Measurements from ENCODE around the gene CMKLR1. TPM values are rescaled to one million over a fixed set of nuclear protein-coding genes. Genes with fewer than 3 reads are reported as not detected.

The CMKLR1 gene
- total RNA-seq, 3 donors from 2014 or later (not counting 1 experiment from before 2014, with no cell fraction given) = 40.7 to 99.1 (median 63.2) TPM

DNA sequence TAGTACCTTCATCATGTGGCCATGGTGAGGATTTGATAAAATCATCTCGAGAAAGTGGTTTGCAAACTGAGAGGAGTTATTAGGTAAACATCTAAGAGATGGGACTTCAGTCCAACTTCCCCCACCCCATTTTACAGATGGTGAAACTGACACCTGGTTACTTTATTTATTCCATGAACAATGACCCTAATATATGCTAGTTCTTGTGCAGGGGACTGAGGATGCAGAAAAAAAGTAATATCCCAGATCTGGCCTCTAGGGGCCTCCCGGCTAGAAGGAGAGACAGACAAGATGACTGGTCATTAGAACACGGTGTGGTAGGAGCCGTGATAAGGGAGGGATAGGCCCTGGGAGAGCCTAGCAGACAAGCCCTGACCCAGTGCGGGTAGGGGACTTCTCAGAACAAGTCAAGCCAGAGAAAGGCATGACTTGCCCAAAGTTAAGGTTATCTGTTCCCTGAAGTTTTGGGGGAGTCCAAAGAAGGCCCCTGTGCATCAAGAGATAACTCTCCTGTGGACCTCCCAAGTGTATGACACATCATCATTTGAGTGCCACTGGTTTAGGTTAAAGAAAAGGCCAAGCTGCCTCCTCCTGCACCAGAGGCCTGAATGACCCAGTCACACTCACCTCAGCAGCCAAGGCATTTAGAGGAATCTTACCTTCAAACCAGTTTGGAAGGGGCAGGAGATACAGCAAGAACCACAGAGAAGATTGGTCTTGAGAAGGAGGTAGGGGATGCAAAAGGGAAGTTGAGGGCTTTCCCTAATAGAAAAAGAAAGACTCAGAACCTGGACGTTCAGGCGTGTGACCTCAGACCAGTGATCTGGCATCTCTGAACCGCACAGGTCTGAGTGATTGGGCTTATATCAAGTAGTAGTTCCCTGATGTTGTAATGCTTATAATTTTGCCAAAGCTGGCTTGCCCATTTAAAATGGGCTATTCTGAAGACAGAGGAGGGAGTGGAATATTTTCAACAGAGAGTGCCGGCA, 1.6 kb downstream of the CMKLR1 start:
- ATAC-seq (peak; percentile 40 to 57 (median 53)), DNase-seq (peak; percentile 17 to 36)
- no peaks in the 10 kb centered on the region for H3K9me3 Mint-ChIP-seq

DNA sequence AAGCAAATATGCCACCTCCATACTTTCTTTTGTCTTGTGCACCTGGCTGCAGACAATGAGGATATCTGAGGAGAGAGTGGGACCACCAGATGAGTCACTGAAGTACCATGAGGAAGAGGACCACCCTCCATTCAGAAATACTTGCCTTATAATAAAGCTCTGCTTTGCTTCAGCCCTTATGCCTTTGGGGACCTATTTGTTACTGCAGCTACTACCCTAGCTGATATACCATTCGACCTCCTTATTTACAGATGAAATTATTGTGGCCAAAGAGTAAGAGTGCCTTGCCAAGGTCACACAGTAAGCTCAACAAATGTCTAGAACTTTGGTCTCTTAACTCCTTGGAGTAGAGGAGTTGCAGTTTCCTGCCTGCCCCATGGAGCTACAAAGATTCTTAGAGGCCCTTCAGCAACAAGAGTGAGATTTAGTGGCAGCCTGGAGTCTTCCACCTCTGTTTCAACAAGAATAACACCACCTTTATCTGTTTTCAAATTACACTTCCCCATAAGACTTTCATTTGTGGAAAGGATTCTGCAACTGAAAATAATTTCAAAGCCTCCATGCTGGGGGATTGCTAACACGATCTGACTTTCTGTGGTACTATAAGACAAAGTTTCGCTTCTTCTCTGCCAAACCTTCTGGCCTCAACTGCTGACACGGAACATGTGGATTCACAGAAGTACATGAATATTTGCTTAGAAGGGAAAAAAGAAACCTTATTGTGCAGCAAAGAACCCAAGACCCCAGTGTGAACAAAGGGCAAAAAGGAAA, 3.6 kb downstream of the CMKLR1 start:
- Mint-ChIP-seq H3K9me3 (no peaks in the 10 kb centered on the region), H3K4me1 (peaks cover 82 to 89% of the 10 kb centered on the region in 2 donors), H3K36me3 (peaks cover 8% of the 10 kb centered on the region), H3K27me3 (ENCODE audit: low read depth in 2 of 2) (no peaks in the 10 kb centered on the region), H3K4me3 (peak overlapping the region; percentile 80), H3K27ac (peak overlapping the region; percentile 94 to 96)
- WGBS (ENCODE audit: insufficient coverage) = 44% methylated on average over 4 of the region's 4 CpGs
- Histone ChIP-seq H3K9me3 (ENCODE audit: control insufficient read depth, insufficient read depth, low read length) (no peaks in the 10 kb centered on the region), H3K4me3 (ENCODE audit: low read length) (no peak overlapping the region), H3K36me3 (ENCODE audit: control insufficient read depth, insufficient read depth, low read length) (no peaks in the 10 kb centered on the region), H3K4me1 (ENCODE audit: control insufficient read depth, insufficient read depth, low read length) (peaks cover 86% of the 10 kb centered on the region), H3K27ac (ENCODE audit: low read length) (peak overlapping the region; percentile 50), H3K27me3 (ENCODE audit: control insufficient read depth, insufficient read depth, low read length) (no peaks in the 10 kb centered on the region)
- DNase-seq (no peak), ATAC-seq (no peak)
- TF ChIP-seq, protein P1, sequence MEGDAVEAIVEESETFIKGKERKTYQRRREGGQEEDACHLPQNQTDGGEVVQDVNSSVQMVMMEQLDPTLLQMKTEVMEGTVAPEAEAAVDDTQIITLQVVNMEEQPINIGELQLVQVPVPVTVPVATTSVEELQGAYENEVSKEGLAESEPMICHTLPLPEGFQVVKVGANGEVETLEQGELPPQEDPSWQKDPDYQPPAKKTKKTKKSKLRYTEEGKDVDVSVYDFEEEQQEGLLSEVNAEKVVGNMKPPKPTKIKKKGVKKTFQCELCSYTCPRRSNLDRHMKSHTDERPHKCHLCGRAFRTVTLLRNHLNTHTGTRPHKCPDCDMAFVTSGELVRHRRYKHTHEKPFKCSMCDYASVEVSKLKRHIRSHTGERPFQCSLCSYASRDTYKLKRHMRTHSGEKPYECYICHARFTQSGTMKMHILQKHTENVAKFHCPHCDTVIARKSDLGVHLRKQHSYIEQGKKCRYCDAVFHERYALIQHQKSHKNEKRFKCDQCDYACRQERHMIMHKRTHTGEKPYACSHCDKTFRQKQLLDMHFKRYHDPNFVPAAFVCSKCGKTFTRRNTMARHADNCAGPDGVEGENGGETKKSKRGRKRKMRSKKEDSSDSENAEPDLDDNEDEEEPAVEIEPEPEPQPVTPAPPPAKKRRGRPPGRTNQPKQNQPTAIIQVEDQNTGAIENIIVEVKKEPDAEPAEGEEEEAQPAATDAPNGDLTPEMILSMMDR (IDR thresholded peaks at IDR 0.05) = no peak
- intact Hi-C loops (cut with micrococcal nuclease) = loop anchor here (2.0 to 10.0 kb wide), 4 partner anchors 17 to 299 kb away; partner anchors contain the start of gene SELPLG

More for the DNA sequence above, 1.6 kb downstream of the CMKLR1 start:
- no peaks in the 10 kb centered on the region for H3K36me3 ChIP-seq (ENCODE audit: control insufficient read depth, insufficient read depth, low read length)
- Mint-ChIP-seq H3K36me3 (peaks cover 8% of the 10 kb centered on the region), H3K4me3 (peak overlapping the region; percentile 91), H3K27ac (peak overlapping the region; percentile 94 to 96), H3K27me3 (ENCODE audit: low read depth in 2 of 2) (no peaks in the 10 kb centered on the region), H3K4me1 (peaks cover 62 to 82% of the 10 kb centered on the region in 2 donors)
- H3K4me1 ChIP-seq (ENCODE audit: control insufficient read depth, insufficient read depth, low read length) = peaks cover 66% of the 10 kb centered on the region
- intact Hi-C loops (cut with micrococcal nuclease) = loop anchor here (10.0 kb wide), 3 partner anchors 53 to 297 kb away; partner anchors contain the start of gene SELPLG
- H3K9me3 ChIP-seq (ENCODE audit: control insufficient read depth, insufficient read depth, low read length) = no peaks in the 10 kb centered on the region
- WGBS (ENCODE audit: insufficient coverage) = 58% methylated on average over 7 of the region's 9 CpGs
- peak overlapping the region; percentile 60 for H3K4me3 ChIP-seq (ENCODE audit: low read length)
- H3K27me3 ChIP-seq (ENCODE audit: control insufficient read depth, insufficient read depth, low read length) = no peaks in the 10 kb centered on the region
- H3K27ac ChIP-seq (ENCODE audit: low read length) = peak overlapping the region; percentile 71
- TF ChIP-seq, protein P1 (IDR thresholded peaks at IDR 0.05) = peak; percentile 69

DNA sequence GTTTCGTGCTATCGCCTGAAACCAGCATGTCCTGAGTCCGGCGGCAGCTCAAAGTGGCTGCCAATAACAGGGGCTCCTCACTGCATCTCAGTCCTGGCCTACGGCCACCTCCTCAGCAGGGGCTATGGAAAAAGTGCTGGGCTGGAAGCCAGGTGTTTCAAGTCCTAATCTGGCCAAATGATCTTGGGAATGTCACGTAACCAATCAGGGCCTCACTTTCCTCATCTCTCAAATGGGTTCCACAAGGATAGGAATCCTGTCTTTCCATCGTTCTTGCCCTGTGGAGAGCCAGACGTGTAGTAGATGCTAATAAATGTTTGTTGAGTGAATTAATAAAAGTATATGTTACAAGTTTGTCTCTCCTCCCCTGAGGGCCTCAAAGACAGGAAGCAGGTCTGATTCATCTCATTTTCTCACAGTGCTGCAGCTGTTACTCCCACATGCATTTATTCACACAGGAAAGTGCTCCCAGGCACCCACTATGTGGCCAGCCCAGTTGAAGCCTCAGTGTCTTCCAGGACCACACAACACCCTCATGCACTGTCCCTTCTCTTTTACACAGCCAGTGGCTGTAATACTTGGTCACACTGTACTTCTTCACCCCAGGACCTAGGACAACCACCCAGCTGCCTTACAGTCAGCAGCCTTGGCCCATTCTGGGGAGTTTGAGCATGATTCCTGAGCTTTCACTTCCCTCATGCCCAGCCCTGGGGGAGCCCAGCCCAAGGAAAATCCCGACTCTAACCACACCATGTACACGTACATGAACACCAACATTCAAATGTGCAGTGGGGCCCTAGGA, 5.0 kb downstream of the CMKLR1 start:
- ATAC-seq (peak; percentile 47 to 61 (median 57)), DNase-seq (peak; percentile 34 to 60)
- Histone ChIP-seq H3K4me3 (ENCODE audit: low read length) (no peak overlapping the region), H3K27me3 (ENCODE audit: control insufficient read depth, insufficient read depth, low read length) (no peaks in the 10 kb centered on the region), H3K36me3 (ENCODE audit: control insufficient read depth, insufficient read depth, low read length) (no peaks in the 10 kb centered on the region), H3K27ac (ENCODE audit: low read length) (peak overlapping the region; percentile 87), H3K9me3 (ENCODE audit: control insufficient read depth, insufficient read depth, low read length) (no peaks in the 10 kb centered on the region), H3K4me1 (ENCODE audit: control insufficient read depth, insufficient read depth, low read length) (peaks cover 87% of the 10 kb centered on the region)
- WGBS (ENCODE audit: insufficient coverage) = 53% methylated on average over 10 of the region's 10 CpGs
- H3K9me3 Mint-ChIP-seq = no peaks in the 10 kb centered on the region
- peaks cover 91 to 92% of the 10 kb centered on the region in 2 donors for H3K4me1 Mint-ChIP-seq
- intact Hi-C loops (cut with micrococcal nuclease) = loop anchor here (1.0 to 10.0 kb wide), 6 partner anchors 15 to 301 kb away; partner anchors contain the start of gene SELPLG
- TF ChIP-seq, protein P1 (IDR thresholded peaks at IDR 0.05) = no peak
- H3K4me3 Mint-ChIP-seq = peak overlapping the region; percentile 80
- H3K27ac Mint-ChIP-seq = peak overlapping the region; percentile 94 to 96
- peaks cover 8% of the 10 kb centered on the region for H3K36me3 Mint-ChIP-seq
- H3K27me3 Mint-ChIP-seq (ENCODE audit: low read depth in 2 of 2) = no peaks in the 10 kb centered on the region
